Measurements from ENCODE around the gene IFI6. TPM values are rescaled to one million over a fixed set of nuclear protein-coding genes. Genes with fewer than 3 reads are reported as not detected.
"Not testable (repeated sequence)": the region's sequence is repeated elsewhere in the genome, so short reads cannot be mapped to it uniquely, and the experiment has no call there.

IFI6 gene
- total and polyA plus RNA-seq, 3 donors from 2014 or later = 88.9 to 288 (median 120) TPM

- H3K27ac ChIP-seq = no peak overlapping the region
- 92% methylated on average over 5 of the region's 5 CpGs for WGBS, 2 donors
- no peaks in the 10 kb centered on the region for H3K36me3 ChIP-seq (ENCODE audit: low read depth, missing control alignments)
- H3K4me3 ChIP-seq = no peak overlapping the region
- DNase-seq = no peak
- TF ChIP-seq POLR2A (IDR thresholded peaks at IDR 0.05) = no peak
- no peak for TF ChIP-seq CTCF (IDR thresholded peaks at IDR 0.05)
- H3K9me3 ChIP-seq = no peaks in the 10 kb centered on the region
- intact Hi-C loops (cut with DNase I; ENCODE audit: low total_unique reads) = no loop called here
- no peaks in the 10 kb centered on the region for H3K27me3 ChIP-seq
- peaks cover 5% of the 10 kb centered on the region for H3K4me1 ChIP-seq
These were observed 27.5 kb downstream of the IFI6 start for GRCh38 chr1:27644369-27645070.

- Histone ChIP-seq H3K9me3 (no peaks in the 10 kb centered on the region), H3K4me1 (peaks cover 2% of the 10 kb centered on the region), H3K4me3 (no peak overlapping the region), H3K36me3 (ENCODE audit: low read depth, missing control alignments) (no peaks in the 10 kb centered on the region), H3K27me3 (no peaks in the 10 kb centered on the region), H3K27ac (no peak overlapping the region)
- peak; percentile 60 for DNase-seq
- intact Hi-C loops (cut with DNase I; ENCODE audit: low total_unique reads) = no loop called here
- 50 to 66% methylated on average over 9 to 13 of the region's 13 CpGs for WGBS, 2 donors
- TF ChIP-seq POLR2A (IDR thresholded peaks at IDR 0.05) (no peak), CTCF (IDR thresholded peaks at IDR 0.05) (peak; percentile 48 to 80 (median 67))
These were observed 28.2 kb downstream of the IFI6 start for GRCh38 chr1:27643600-27644368.

DNA sequence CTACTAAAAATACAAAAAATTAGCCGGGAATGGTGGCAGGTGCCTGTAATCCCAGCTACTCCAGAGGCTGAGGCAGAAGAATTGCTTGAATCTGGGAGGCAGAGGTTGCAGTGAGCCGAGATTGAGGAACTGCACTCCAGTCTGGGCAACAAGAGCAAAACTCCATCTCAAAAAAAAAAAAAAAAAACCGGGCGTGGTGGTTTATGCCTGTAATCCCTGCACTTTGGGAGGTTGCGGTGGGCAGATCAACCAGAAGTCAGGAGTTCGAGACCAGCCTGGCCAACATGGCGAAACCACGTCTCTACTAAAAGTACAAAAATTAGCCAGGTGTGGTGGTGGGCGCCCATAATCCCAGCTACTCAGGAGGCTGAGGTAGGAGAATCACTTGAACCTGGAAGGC, 31.5 kb downstream of the IFI6 start:
- H3K4me1 ChIP-seq; H3K27me3 ChIP-seq; H3K27ac ChIP-seq; H3K36me3 ChIP-seq (ENCODE audit: low read depth, missing control alignments); H3K4me3 ChIP-seq; DNase-seq; H3K9me3 ChIP-seq; intact Hi-C loops (cut with DNase I; ENCODE audit: low total_unique reads): not testable (repeated sequence)
- WGBS, 2 donors = 83 to 89% methylated on average over 9 of the region's 9 CpGs

DNA sequence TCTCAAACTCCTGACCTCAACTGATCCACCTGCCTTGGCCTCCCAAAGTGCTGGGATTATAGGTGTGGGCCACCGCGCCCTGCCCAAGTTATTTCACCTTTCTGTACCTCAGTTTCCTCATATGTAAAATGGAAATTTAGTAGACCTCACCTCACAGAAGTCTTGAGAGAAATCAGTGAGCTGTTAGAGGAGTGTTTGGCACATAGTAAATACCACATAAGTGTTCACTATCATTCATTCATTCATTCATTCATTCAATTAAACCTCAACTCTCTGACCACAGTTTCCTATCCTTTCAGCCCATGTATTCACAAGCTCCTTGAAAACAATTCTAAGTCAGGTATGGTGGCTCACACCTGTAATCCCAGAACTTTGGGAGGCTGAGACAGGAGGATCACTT, 33.2 kb downstream of the IFI6 start:
- Histone ChIP-seq H3K27me3 (no peaks in the 10 kb centered on the region), H3K36me3 (ENCODE audit: low read depth, missing control alignments) (no peaks in the 10 kb centered on the region), H3K4me1 (peaks cover 5% of the 10 kb centered on the region), H3K4me3 (no peak overlapping the region), H3K27ac (peak overlapping the region; percentile 61 to 64), H3K9me3 (no peaks in the 10 kb centered on the region)
- intact Hi-C loops (cut with DNase I; ENCODE audit: low total_unique reads) = no loop called here
- TF ChIP-seq POLR2A (IDR thresholded peaks at IDR 0.05) (no peak), CTCF (IDR thresholded peaks at IDR 0.05) (no peak)
- no peak for DNase-seq
- 94 to 98% methylated on average over 2 of the region's 2 CpGs for WGBS, 2 donors

- no peak overlapping the region for H3K4me3 ChIP-seq
- H3K36me3 ChIP-seq (ENCODE audit: low read depth, missing control alignments) = no peaks in the 10 kb centered on the region
- H3K9me3 ChIP-seq = no peaks in the 10 kb centered on the region
- TF ChIP-seq POLR2A (IDR thresholded peaks at IDR 0.05) = no peak
- no peak for TF ChIP-seq CTCF (IDR thresholded peaks at IDR 0.05)
- 48 to 49% methylated on average over 5 of the region's 5 CpGs for WGBS, 2 donors
- peak overlapping the region; percentile 61 to 64 for H3K27ac ChIP-seq
- peak; percentile 81 for DNase-seq
- peaks cover 5% of the 10 kb centered on the region for H3K4me1 ChIP-seq
- no peaks in the 10 kb centered on the region for H3K27me3 ChIP-seq
- intact Hi-C loops (cut with DNase I; ENCODE audit: low total_unique reads) = no loop called here
These were observed 33.8 kb downstream of the IFI6 start for GRCh38 chr1:27638047-27638734.

Measured in testis (tissue), 3 donors.